SU-DHL-6 (cell line): ENCODE results near the gene HOXB6.

Source experiments
- H2AFZ ChIP-seq: fragments of 200-600 bp; sonication (generic); 2 replicates; pipeline ENCODE4 v1.6.1; 2014; ENCODE audit warnings: low read depth, mild to moderate bottlenecking, moderate library complexity, mixed read lengths, antibody characterized with exemption, low read length; ENCODE audit not compliant: severe bottlenecking
- H3F3A ChIP-seq: fragments of 200-600 bp; shearing (Covaris generic); 2 replicates; pipeline ENCODE4 v1.6.0; 2016; ENCODE audit warnings: antibody characterized with exemption, mild to moderate bottlenecking; ENCODE audit not compliant: insufficient read depth
- H3K27ac ChIP-seq: fragments of 200-600 bp; sonication (generic); 2 replicates; pipeline ENCODE4 v1.5.1; 2016; ENCODE audit warnings: low read depth, mild to moderate bottlenecking, low read length, moderate library complexity, mixed read lengths
- H3K27me3 ChIP-seq: fragments of 200-600 bp; sonication (generic), shearing (Covaris generic); 2 replicates; pipeline ENCODE4 v1.6.0; 2014; ENCODE audit warnings: mild to moderate bottlenecking, low read length
- H3K36me3 ChIP-seq: fragments of 200-600 bp; sonication (generic); 2 replicates; pipeline ENCODE4 v1.6.1; 2014; ENCODE audit warnings: mild to moderate bottlenecking, low read length, mixed read lengths
- H3K4me2 ChIP-seq: fragments of 300-600, 200-600 bp; shearing (Covaris generic), sonication (generic); 2 replicates; pipeline ENCODE4 v1.6.0; 2014; ENCODE audit warnings: low read length, low read depth, mild to moderate bottlenecking; ENCODE audit not compliant: poor library complexity, severe bottlenecking
- H3K4me3 ChIP-seq: fragments of 200-600 bp; sonication (generic); 2 replicates; pipeline ENCODE4 v1.5.1; 2014; ENCODE audit warnings: antibody characterized with exemption, low read length, mild to moderate bottlenecking, mixed read lengths; ENCODE audit not compliant: insufficient read depth, poor library complexity, severe bottlenecking
- H3K79me2 ChIP-seq: fragments of 200-600 bp; sonication (generic); 2 replicates; pipeline ENCODE4 v1.6.1; 2014; ENCODE audit warnings: mild to moderate bottlenecking, low read length, moderate library complexity; ENCODE audit not compliant: insufficient read depth
- H3K9ac ChIP-seq: fragments of 200-600 bp; sonication (generic); 2 replicates; pipeline ENCODE4 v1.7.0; 2014; ENCODE audit warnings: mild to moderate bottlenecking, low read length
- H3K9me2 ChIP-seq: fragments of 200-600 bp; sonication (generic); replicated peaks from 2 replicates; pipeline ENCODE4 v1.6.1; 2014; ENCODE audit warnings: low read length; ENCODE audit not compliant: insufficient read depth
- H3K9me3 ChIP-seq: fragments of 200-600 bp; sonication (generic); 2 replicates; pipeline ENCODE4 v1.6.1; 2014; ENCODE audit warnings: low read length, mixed read lengths; ENCODE audit not compliant: insufficient read depth
- H4K20me1 ChIP-seq: fragments of 200-600 bp; sonication (generic); 2 replicates; pipeline ENCODE4 v1.6.1; 2014; ENCODE audit warnings: low read depth, mild to moderate bottlenecking, antibody characterized with exemption, low read length, moderate library complexity, mixed read lengths
- CTCF ChIP-seq: fragments of 200-600 bp; sonication (generic); IDR thresholded peaks from one replicate; pipeline ENCODE4 v1.5.1; 2017; ENCODE audit warnings: antibody characterized with exemption, mild to moderate bottlenecking, low read length, moderate library complexity; ENCODE audit not compliant: insufficient read depth, poor library complexity, severe bottlenecking
- EZH2phosphoT487 ChIP-seq: fragments of 200-600 bp; sonication (generic), shearing (Covaris generic); conservative IDR thresholded peaks from 2 replicates; pipeline ENCODE4 v1.6.1; 2018; ENCODE audit warnings: mild to moderate bottlenecking, antibody characterized with exemption, low read length, moderate library complexity, mixed read lengths

The HOXB6 gene

GRCh38 chr17:48647103-48647962 is 42.5 kb upstream of the HOXB6 start:
- H3K4me3 ChIP-seq = no peak overlapping the region
- H3K9me2 ChIP-seq = no peaks in the 10 kb centered on the region
- no peaks in the 10 kb centered on the region for H3F3A ChIP-seq
- H3K4me2 ChIP-seq = no peak overlapping the region
- no peaks in the 10 kb centered on the region for H3K36me3 ChIP-seq
- no peaks in the 10 kb centered on the region for H3K9me3 ChIP-seq
- H3K9ac ChIP-seq = no peak overlapping the region
- no peak overlapping the region for H2AFZ ChIP-seq
- no peaks in the 10 kb centered on the region for H4K20me1 ChIP-seq
- H3K27me3 ChIP-seq = no peaks in the 10 kb centered on the region
- TF ChIP-seq CTCF = no peak
- TF ChIP-seq EZH2phosphoT487 = no peak
- no peak overlapping the region for H3K27ac ChIP-seq
- no peaks in the 10 kb centered on the region for H3K79me2 ChIP-seq

GRCh38 chr17:48646183-48647102 is 41.7 kb upstream of the HOXB6 start:
- Histone ChIP-seq H3K36me3 (no peaks in the 10 kb centered on the region), H3K27ac (no peak overlapping the region), H2AFZ (no peak overlapping the region), H3K4me2 (no peak overlapping the region), H3K9me3 (no peaks in the 10 kb centered on the region), H3K79me2 (no peaks in the 10 kb centered on the region), H4K20me1 (no peaks in the 10 kb centered on the region), H3K4me3 (no peak overlapping the region), H3K27me3 (no peaks in the 10 kb centered on the region), H3K9ac (no peak overlapping the region), H3F3A (no peaks in the 10 kb centered on the region), H3K9me2 (no peaks in the 10 kb centered on the region)
- no peak for TF ChIP-seq EZH2phosphoT487
- no peak for TF ChIP-seq CTCF

- Histone ChIP-seq H3K27ac (no peak overlapping the region), H3F3A (no peaks in the 10 kb centered on the region), H3K36me3 (no peaks in the 10 kb centered on the region), H3K9me2 (no peaks in the 10 kb centered on the region), H3K9me3 (no peaks in the 10 kb centered on the region), H3K9ac (no peak overlapping the region), H3K4me3 (no peak overlapping the region), H3K4me2 (no peak overlapping the region), H4K20me1 (no peaks in the 10 kb centered on the region), H3K27me3 (no peaks in the 10 kb centered on the region), H3K79me2 (no peaks in the 10 kb centered on the region), H2AFZ (no peak overlapping the region)
- TF ChIP-seq EZH2phosphoT487 = no peak
- no peak for TF ChIP-seq CTCF
Observed at GRCh38 chr17:48645639-48646182, 40.9 kb upstream of the HOXB6 start.
